NCI-H2029 treated with DMSO at 0.1 percent for 48 hours (cell line): ENCODE data around the gene NFYA.

ENCODE experiments used
- DNase-seq: peaks from one replicate; lab custom pipeline; 2025; lab: John Stamatoyannopoulos, UW

NFYA gene

GRCh38 chr6:41073968-41074691 is 1.4 kb downstream of the NFYA start:
- peak; percentile 63 for DNase-seq

- no peak for DNase-seq
Measured at GRCh38 chr6:41074692-41075436, 2.1 kb downstream of the NFYA start.

- DNase-seq, result no peak
Measured at GRCh38 chr6:41075651-41076626, 3.2 kb downstream of the NFYA start.

- no peak for DNase-seq
Measured at GRCh38 chr6:41077536-41077935, 4.8 kb downstream of the NFYA start.

GRCh38 chr6:41078101-41078500 is 5.3 kb downstream of the NFYA start:
- DNase-seq, result no peak

GRCh38 chr6:41079080-41079479 is 6.3 kb downstream of the NFYA start:
- DNase-seq, result no peak

- no peak for DNase-seq
Measured at GRCh38 chr6:41080621-41081020, 7.8 kb downstream of the NFYA start.

- no peak for DNase-seq
Measured at GRCh38 chr6:41083072-41083471, 10.3 kb downstream of the NFYA start.

- no peak for DNase-seq
Measured at GRCh38 chr6:41085182-41085581, 12.4 kb downstream of the NFYA start.

- DNase-seq, result no peak
Measured at GRCh38 chr6:41088451-41088850, 15.7 kb downstream of the NFYA start.

- DNase-seq, result no peak
Measured at GRCh38 chr6:41090841-41091761, 18.3 kb downstream of the NFYA start.

- peak; percentile 52 for DNase-seq
Measured at GRCh38 chr6:41092421-41093140, 19.8 kb downstream of the NFYA start.

GRCh38 chr6:41093729-41094128 is 21.0 kb downstream of the NFYA start:
- no peak for DNase-seq

- no peak for DNase-seq
Measured at GRCh38 chr6:41097467-41098090, 24.8 kb downstream of the NFYA start.

- no peak for DNase-seq
Measured at GRCh38 chr6:41098366-41098765, 25.6 kb downstream of the NFYA start.

- DNase-seq, result no peak
Measured at GRCh38 chr6:41100871-41101287, 28.1 kb downstream of the NFYA start.

- DNase-seq, result no peak
Measured at GRCh38 chr6:41103847-41104246, 31.1 kb downstream of the NFYA start.

GRCh38 chr6:41111017-41111416 is 38.2 kb downstream of the NFYA start:
- no peak for DNase-seq

- peak; percentile 33 for DNase-seq
Measured at GRCh38 chr6:41115027-41115426, 42.3 kb downstream of the NFYA start.

GRCh38 chr6:41119508-41119907 is 46.7 kb downstream of the NFYA start:
- no peak for DNase-seq
